Peyer's patch (tissue), 4 donors: ENCODE data around the gene ENPP6.

Source experiments
- POLR2A ChIP-seq, 2 donors: fragments of 450-650 bp; IDR thresholded peaks; one replicate each; pipeline ENCODE4 v1.5.1; 2017; ENCODE audit warnings: antibody characterized with exemption in 2 of 2, mild to moderate bottlenecking in 2 of 2, moderate library complexity in 2 of 2
- TF ChIP-seq, protein P1 (sequence below), 6 experiments: fragments of 450-650 bp in 4 of 6; fragments of 200-600 bp in 2 of 6; sonication (generic) in 1 of 6; IDR thresholded peaks; one replicate each; pipeline ENCODE4 v1.5.1; 2017 to 2019; ENCODE audit warnings: antibody characterized with exemption in 6 of 6, mild to moderate bottlenecking in 3 of 6, moderate library complexity in 1 of 6

- TF ChIP-seq, protein P1, sequence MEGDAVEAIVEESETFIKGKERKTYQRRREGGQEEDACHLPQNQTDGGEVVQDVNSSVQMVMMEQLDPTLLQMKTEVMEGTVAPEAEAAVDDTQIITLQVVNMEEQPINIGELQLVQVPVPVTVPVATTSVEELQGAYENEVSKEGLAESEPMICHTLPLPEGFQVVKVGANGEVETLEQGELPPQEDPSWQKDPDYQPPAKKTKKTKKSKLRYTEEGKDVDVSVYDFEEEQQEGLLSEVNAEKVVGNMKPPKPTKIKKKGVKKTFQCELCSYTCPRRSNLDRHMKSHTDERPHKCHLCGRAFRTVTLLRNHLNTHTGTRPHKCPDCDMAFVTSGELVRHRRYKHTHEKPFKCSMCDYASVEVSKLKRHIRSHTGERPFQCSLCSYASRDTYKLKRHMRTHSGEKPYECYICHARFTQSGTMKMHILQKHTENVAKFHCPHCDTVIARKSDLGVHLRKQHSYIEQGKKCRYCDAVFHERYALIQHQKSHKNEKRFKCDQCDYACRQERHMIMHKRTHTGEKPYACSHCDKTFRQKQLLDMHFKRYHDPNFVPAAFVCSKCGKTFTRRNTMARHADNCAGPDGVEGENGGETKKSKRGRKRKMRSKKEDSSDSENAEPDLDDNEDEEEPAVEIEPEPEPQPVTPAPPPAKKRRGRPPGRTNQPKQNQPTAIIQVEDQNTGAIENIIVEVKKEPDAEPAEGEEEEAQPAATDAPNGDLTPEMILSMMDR (IDR thresholded peaks at IDR 0.05): no peak
- TF ChIP-seq POLR2A (IDR thresholded peaks at IDR 0.05): no peak
Measured at GRCh38 chr4:184259866-184260265, 42.2 kb upstream of the ENPP6 start.
